HepG2 (cell line): Measurements from ENCODE around the gene OPRL1. TPM values are rescaled to one million over a fixed set of nuclear protein-coding genes. Genes with fewer than 3 reads are reported as not detected.

ENCODE experiments used
- DNMT1 ChIP-seq: sonication (generic); formaldehyde crosslinking; IDR thresholded peaks from 2 replicates; pipeline ENCODE4 v1.5.1; 2020; ENCODE audit warnings: mild to moderate bottlenecking, missing genetic modification reagents
- MED8 ChIP-seq: sonication (generic); formaldehyde crosslinking; IDR thresholded peaks from 2 replicates; pipeline ENCODE4 v1.8.1; 2023; ENCODE audit warnings: mild to moderate bottlenecking, missing genetic modification reagents; ENCODE audit not compliant: insufficient replicate concordance
- NR3C1 ChIP-seq: sonication (generic); formaldehyde crosslinking; IDR thresholded peaks from 2 replicates; pipeline ENCODE4 v1.4.0; 2020; ENCODE audit warnings: missing genetic modification reagents
- POLR2AphosphoS5 ChIP-seq: IDR thresholded peaks from 2 replicates; pipeline ENCODE4 v1.6.1; 2012; ENCODE audit warnings: low read depth, low read length
- RFX3 ChIP-seq: IDR thresholded peaks from 2 replicates; pipeline ENCODE4 v1.6.1; 2016; ENCODE audit warnings: missing biosample characterization, missing genetic modification reagents
- TGIF2 ChIP-seq: IDR thresholded peaks from 2 replicates; pipeline ENCODE4 v1.6.1; 2016; ENCODE audit warnings: control low read depth, missing compliant biosample characterization
- ZNF282 ChIP-seq: fragments of 450-650 bp; IDR thresholded peaks from 2 replicates; pipeline ENCODE4 v1.6.1; 2018; ENCODE audit not compliant: partially characterized antibody
- ZNF318 ChIP-seq: sonication (generic); formaldehyde crosslinking; IDR thresholded peaks from 2 replicates; pipeline ENCODE4 v1.4.0; 2020; ENCODE audit warnings: mild to moderate bottlenecking, missing genetic modification reagents
- ZNF510 ChIP-seq: sonication (generic); formaldehyde crosslinking; IDR thresholded peaks from 2 replicates; pipeline ENCODE4 v1.4.0; 2020; ENCODE audit warnings: low read depth, mild to moderate bottlenecking, missing genetic modification reagents
- ZNF564 ChIP-seq: sonication (generic); formaldehyde crosslinking; IDR thresholded peaks from 2 replicates; pipeline ENCODE4 v1.8.1; 2023; ENCODE audit warnings: mild to moderate bottlenecking, missing genetic modification reagents
- ZNF619 ChIP-seq: sonication (generic); formaldehyde crosslinking; IDR thresholded peaks from 2 replicates; pipeline ENCODE4 v1.4.0; 2020; ENCODE audit warnings: mild to moderate bottlenecking, missing genetic modification reagents
- polyA plus RNA-seq, 8 experiments: library from polyadenylated mRNA; depleted of rRNA in 3 of 8; stranded (reverse) in 7 of 8; unstranded in 1 of 8; fragments of >200 nt; fragmentation: Illumina TruSeq in 4 of 8; extraction: Trizol in 4 of 8; gene quantifications; 2 replicates each; pipeline versions ENCODE4 v1.2.1 to v1.2.3, GENCODE V29; 2011 to 2016; ENCODE audit warnings: low read depth in 4 of 8, missing spikeins in 1 of 8, mixed read lengths in 1 of 8; ENCODE audit not compliant: insufficient read depth in 1 of 8
- total RNA-seq, 5 experiments: library from RNA; depleted of rRNA; stranded (reverse); fragments of >200 nt; fragmentation: Illumina TruSeq; extraction: Trizol; gene quantifications; 2 replicates each; pipeline ENCODE4 v1.2.3, GENCODE V29; 2016; ENCODE audit warnings: low read depth in 1 of 5
- TF ChIP-seq, protein P1 (sequence below): sonication (generic); formaldehyde crosslinking; IDR thresholded peaks from 2 replicates; pipeline ENCODE4 v1.8.1; 2023; ENCODE audit warnings: mild to moderate bottlenecking, missing genetic modification reagents
- TF ChIP-seq, protein P2 (sequence below): sonication (generic); formaldehyde crosslinking; IDR thresholded peaks from 2 replicates; pipeline ENCODE4 v1.4.0; 2020; ENCODE audit warnings: missing genetic modification reagents, mild to moderate bottlenecking, borderline replicate concordance
- TF ChIP-seq, protein P3 (sequence below): conservative IDR thresholded peaks from 2 replicates; pipeline ENCODE4 v1.6.1; 2018; ENCODE audit warnings: missing genetic modification reagents
- TF ChIP-seq, protein P4 (sequence below): sonication (generic); formaldehyde crosslinking; IDR thresholded peaks from 2 replicates; pipeline ENCODE4 v1.5.0; 2020; ENCODE audit warnings: missing genetic modification reagents

OPRL1 gene
- total and polyA plus RNA-seq, 2 of the 13 experiments (the other 11 are each of a cell fraction or from before 2014, with no cell fraction given) = 0.35 to 0.71 TPM

GRCh38 chr20:64042054-64042781, 37.7 kb upstream of the OPRL1 start (continued):
- peak; percentile 65 for TF ChIP-seq MED8
- 0 out of 2 replicates have a peak, but pooled peaks have one; percentile 78 for TF ChIP-seq ZNF510 (CRISPR knock-in tag)
- TF ChIP-seq, protein P1, sequence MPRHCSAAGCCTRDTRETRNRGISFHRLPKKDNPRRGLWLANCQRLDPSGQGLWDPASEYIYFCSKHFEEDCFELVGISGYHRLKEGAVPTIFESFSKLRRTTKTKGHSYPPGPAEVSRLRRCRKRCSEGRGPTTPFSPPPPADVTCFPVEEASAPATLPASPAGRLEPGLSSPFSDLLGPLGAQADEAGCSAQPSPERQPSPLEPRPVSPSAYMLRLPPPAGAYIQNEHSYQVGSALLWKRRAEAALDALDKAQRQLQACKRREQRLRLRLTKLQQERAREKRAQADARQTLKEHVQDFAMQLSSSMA (CRISPR knock-in tag) = no peak
- no peak; the same call in none of the 2 replicates for TF ChIP-seq ZNF318 (CRISPR knock-in tag)
- TF ChIP-seq RFX3 = no peak
- TF ChIP-seq, protein P2, sequence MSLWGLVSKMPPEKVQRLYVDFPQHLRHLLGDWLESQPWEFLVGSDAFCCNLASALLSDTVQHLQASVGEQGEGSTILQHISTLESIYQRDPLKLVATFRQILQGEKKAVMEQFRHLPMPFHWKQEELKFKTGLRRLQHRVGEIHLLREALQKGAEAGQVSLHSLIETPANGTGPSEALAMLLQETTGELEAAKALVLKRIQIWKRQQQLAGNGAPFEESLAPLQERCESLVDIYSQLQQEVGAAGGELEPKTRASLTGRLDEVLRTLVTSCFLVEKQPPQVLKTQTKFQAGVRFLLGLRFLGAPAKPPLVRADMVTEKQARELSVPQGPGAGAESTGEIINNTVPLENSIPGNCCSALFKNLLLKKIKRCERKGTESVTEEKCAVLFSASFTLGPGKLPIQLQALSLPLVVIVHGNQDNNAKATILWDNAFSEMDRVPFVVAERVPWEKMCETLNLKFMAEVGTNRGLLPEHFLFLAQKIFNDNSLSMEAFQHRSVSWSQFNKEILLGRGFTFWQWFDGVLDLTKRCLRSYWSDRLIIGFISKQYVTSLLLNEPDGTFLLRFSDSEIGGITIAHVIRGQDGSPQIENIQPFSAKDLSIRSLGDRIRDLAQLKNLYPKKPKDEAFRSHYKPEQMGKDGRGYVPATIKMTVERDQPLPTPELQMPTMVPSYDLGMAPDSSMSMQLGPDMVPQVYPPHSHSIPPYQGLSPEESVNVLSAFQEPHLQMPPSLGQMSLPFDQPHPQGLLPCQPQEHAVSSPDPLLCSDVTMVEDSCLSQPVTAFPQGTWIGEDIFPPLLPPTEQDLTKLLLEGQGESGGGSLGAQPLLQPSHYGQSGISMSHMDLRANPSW = no peak
- TF ChIP-seq ZNF619 = no peak
- no peak; the same call in none of the 2 replicates for TF ChIP-seq ZNF564 (CRISPR knock-in tag)
- TF ChIP-seq, protein P3, sequence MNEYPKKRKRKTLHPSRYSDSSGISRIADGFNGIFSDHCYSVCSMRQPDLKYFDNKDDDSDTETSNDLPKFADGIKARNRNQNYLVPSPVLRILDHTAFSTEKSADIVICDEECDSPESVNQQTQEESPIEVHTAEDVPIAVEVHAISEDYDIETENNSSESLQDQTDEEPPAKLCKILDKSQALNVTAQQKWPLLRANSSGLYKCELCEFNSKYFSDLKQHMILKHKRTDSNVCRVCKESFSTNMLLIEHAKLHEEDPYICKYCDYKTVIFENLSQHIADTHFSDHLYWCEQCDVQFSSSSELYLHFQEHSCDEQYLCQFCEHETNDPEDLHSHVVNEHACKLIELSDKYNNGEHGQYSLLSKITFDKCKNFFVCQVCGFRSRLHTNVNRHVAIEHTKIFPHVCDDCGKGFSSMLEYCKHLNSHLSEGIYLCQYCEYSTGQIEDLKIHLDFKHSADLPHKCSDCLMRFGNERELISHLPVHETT = peak; percentile 79
- 0 out of 2 replicates have a peak, but pooled peaks have one; percentile 33 for TF ChIP-seq TGIF2 (CRISPR knock-in tag)
- TF ChIP-seq NR3C1 (CRISPR knock-in tag) = 0 out of 2 replicates have a peak, but pooled peaks have one; percentile 12
- peak; percentile 49 for TF ChIP-seq POLR2AphosphoS5
- TF ChIP-seq ZNF282 = no peak
- TF ChIP-seq, protein P4, sequence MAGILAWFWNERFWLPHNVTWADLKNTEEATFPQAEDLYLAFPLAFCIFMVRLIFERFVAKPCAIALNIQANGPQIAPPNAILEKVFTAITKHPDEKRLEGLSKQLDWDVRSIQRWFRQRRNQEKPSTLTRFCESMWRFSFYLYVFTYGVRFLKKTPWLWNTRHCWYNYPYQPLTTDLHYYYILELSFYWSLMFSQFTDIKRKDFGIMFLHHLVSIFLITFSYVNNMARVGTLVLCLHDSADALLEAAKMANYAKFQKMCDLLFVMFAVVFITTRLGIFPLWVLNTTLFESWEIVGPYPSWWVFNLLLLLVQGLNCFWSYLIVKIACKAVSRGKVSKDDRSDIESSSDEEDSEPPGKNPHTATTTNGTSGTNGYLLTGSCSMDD (CRISPR knock-in tag) = no peak
- peak; percentile 61; the same call in 1 of the 2 replicates for TF ChIP-seq DNMT1 (CRISPR knock-in tag)
